Neutrophil (primary cell): ENCODE measurements around the gene DOCK8.

Source experiments
- H3K27ac ChIP-seq: fragments of 200-600 bp; sonication (generic); 2 replicates; pipeline ENCODE4 v1.5.1; 2016; ENCODE audit warnings: mild to moderate bottlenecking, moderate library complexity
- H3K27me3 ChIP-seq: fragments of 200-600 bp; sonication (generic); 2 replicates; pipeline ENCODE4 v1.6.0; 2016; ENCODE audit warnings: mild to moderate bottlenecking
- H3K36me3 ChIP-seq: fragments of 200-600 bp; sonication (generic); 2 replicates; pipeline ENCODE4 v1.5.1; 2017
- H3K4me1 ChIP-seq, 2 experiments: fragments of 200-600 bp in 1 of 2; sonication (generic) in 1 of 2; 1 replicate in 1 of 2; 2 replicates in 1 of 2; pipeline versions ENCODE4 v1.5.1 to v1.6.1; 2013 to 2016; ENCODE audit warnings: low read depth in 1 of 2, low read length in 1 of 2, mild to moderate bottlenecking in 1 of 2, moderate library complexity in 1 of 2; ENCODE audit not compliant: control insufficient read depth in 1 of 2, insufficient read depth in 1 of 2
- H3K4me3 ChIP-seq, 2 experiments: fragments of 200-600 bp in 1 of 2; sonication (generic) in 1 of 2; 1 replicate in 1 of 2; 2 replicates in 1 of 2; pipeline ENCODE4 v1.5.1; 2013 to 2016; ENCODE audit warnings: low read depth in 1 of 2, low read length in 1 of 2, mild to moderate bottlenecking in 1 of 2, moderate library complexity in 1 of 2
- H3K9me3 ChIP-seq: fragments of 200-600 bp; sonication (generic); 2 replicates; pipeline ENCODE4 v1.5.1; 2016
- CTCF ChIP-seq: fragments of 200-600 bp; sonication (generic); IDR thresholded peaks from 2 replicates; pipeline ENCODE4 v1.5.1; 2016; ENCODE audit warnings: antibody characterized with exemption

The DOCK8 gene

GRCh38 chr9:503326-503725 lies 288.7 kb downstream of the DOCK8 start:
- Histone ChIP-seq H3K9me3 (no peaks in the 10 kb centered on the region), H3K27ac (no peak overlapping the region), H3K4me3 (peak overlapping the region in 1 of 2 experiments; percentile 64), H3K36me3 (no peaks in the 10 kb centered on the region), H3K27me3 (peaks cover 91% of the 10 kb centered on the region), H3K4me1 (peaks cover 13 to 17% of the 10 kb centered on the region in 2 experiments)
- no peak for TF ChIP-seq CTCF

DNA sequence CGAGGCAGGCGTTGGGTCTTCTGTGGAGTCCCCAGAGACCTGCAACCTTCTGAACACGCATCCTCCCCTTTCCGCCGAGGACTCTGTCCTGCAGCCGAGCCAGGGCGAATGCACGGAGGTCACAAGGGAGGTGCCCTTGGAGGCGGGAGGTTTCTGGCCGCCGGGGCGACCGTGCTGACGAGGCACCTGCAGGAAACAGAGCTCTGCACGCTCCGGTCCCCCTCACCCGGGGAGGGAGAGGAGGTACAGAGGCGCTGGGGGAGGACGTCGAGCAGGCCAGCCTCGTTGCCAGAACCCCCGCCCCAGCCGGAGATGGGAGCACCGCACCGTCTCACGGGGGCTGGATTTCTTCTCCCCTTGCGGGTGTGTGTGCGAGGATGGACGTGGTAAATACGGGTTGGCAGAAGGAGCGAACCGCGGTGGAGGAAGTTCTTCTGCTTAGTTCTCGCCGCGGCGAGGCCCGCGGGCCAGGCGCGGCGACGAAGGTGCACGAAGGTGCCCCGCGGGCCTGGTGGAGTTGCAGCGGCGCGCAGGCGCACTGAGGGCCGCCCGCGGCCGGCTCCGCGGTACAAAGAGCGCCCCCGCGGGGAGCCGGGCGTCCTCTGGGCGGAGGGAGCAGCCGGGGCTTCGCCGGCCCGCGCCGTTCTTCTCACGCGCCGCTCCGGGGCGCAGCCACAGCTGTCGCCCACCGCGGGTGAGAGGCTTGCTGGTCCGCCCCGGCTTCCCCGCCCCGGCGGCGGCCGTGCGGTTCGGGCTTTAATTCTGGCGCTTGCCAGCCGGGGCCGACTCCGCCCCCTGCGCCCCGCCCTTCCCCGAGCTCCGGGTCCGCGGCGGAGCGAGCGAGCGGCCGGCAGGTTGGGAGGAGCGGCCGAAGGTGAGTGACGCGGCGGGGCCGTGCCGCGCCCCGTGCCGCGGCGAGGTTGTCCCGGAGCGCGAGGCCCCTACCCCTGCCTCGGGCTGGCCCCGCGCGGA lies 289.5 kb downstream of the DOCK8 start, which contains the start of gene KANK1:
Gene KANK1 (plus strand): TSS at position 815 of the 972 bp plus-strand sequence.
- H3K4me3 ChIP-seq = peak within 1 kb of the TSS; percentile 64 to 67
- H3K27ac ChIP-seq = no peak within 1 kb of the TSS
- no peaks in the 10 kb centered on the region for H3K36me3 ChIP-seq
- H3K27me3 ChIP-seq = peaks cover 91% of the 10 kb centered on the region
- H3K4me1 ChIP-seq = peaks cover 13 to 17% of the 10 kb centered on the region in 2 experiments
- TF ChIP-seq CTCF = no peak
- no peaks in the 10 kb centered on the region for H3K9me3 ChIP-seq

DNA sequence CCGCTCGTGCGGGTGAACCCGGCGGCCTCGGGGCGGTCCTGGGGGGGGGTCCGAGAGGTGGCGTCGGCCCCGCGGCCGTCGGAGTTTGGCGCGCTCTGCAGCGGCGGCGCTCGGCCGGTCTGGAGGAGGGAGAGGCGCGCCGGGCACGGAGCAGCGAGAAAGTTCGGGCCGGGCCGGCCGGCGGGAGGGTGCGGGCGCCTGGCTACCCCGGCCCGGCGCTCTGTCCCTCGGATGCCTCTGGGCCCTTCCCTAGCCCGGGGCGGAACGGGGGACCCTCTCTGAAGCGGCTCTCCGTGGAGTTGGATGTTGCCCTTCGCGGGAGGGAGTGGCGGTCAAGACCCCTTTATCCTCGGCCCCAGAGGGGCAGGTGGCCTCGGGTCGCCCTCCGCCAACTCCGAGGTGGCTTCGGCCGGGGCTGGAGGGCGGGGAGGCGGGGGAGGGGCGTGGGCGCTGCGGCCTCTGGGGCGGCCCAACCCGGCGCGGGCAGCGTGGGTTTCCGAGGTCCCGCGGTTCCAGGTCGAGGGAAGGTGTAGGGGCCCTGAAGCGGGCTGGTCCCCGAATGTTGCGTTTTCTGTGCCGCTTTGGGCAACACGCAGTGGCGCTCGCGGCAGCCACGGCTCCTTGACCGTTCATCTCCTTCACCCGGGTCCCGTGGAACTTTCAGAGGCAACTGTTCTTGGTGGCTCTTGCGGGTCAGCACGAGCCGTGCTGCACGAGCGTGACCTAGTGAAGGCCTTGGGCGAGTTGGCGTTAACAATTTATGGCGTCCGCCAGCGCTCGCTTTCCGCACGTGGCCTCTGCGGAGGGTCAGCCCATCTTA lies 290.5 kb downstream of the DOCK8 start:
- H3K27me3 ChIP-seq = peaks cover 81% of the 10 kb centered on the region
- no peaks in the 10 kb centered on the region for H3K36me3 ChIP-seq
- no peaks in the 10 kb centered on the region for H3K9me3 ChIP-seq
- no peak overlapping the region for H3K27ac ChIP-seq
- no peak for TF ChIP-seq CTCF
- peak overlapping the region; percentile 64 to 67 for H3K4me3 ChIP-seq
- peaks cover 13 to 17% of the 10 kb centered on the region in 2 experiments for H3K4me1 ChIP-seq

GRCh38 chr9:505741-506059 lies 291.0 kb downstream of the DOCK8 start:
- Histone ChIP-seq H3K27ac (no peak overlapping the region), H3K4me3 (peak overlapping the region; percentile 37 to 67), H3K4me1 (peaks cover 13 to 17% of the 10 kb centered on the region in 2 experiments), H3K36me3 (no peaks in the 10 kb centered on the region), H3K27me3 (peaks cover 75% of the 10 kb centered on the region), H3K9me3 (no peaks in the 10 kb centered on the region)
- no peak for TF ChIP-seq CTCF

GRCh38 chr9:506281-506680 lies 291.6 kb downstream of the DOCK8 start:
- no peak for TF ChIP-seq CTCF
- Histone ChIP-seq H3K9me3 (no peaks in the 10 kb centered on the region), H3K27me3 (peaks cover 69% of the 10 kb centered on the region), H3K4me1 (peaks cover 13 to 17% of the 10 kb centered on the region in 2 experiments), H3K36me3 (no peaks in the 10 kb centered on the region), H3K27ac (no peak overlapping the region), H3K4me3 (no peak overlapping the region)
